Lung (tissue), 12 donors: Measurements from ENCODE around the gene CYTH3. TPM values are rescaled to one million over a fixed set of nuclear protein-coding genes. Genes with fewer than 3 reads are reported as not detected.

Experiments
- ATAC-seq: fragments of 200-7000 bp; cut with Tn5 transposase; one replicate; pipeline ENCODE4 v1.9.1; 2020; ENCODE audit warnings: moderate number of reproducible peaks; ENCODE audit not compliant: insufficient read depth, low FRiP score
- DNase-seq, 3 donors: peaks; one replicate each; pipeline ENCODE4 v3.0.0-alpha.2; 2013 to 2017
- H3K27ac ChIP-seq, 2 donors: one replicate each; pipeline ENCODE4 v1.5.1; 2013; ENCODE audit warnings: mild to moderate bottlenecking in 2 of 2, moderate library complexity in 2 of 2, control low read depth in 1 of 2, inconsistent platforms in 1 of 2, low read depth in 1 of 2, low read length in 1 of 2
- H3K27me3 ChIP-seq, 3 donors: one replicate each; pipeline ENCODE4 v1.5.1; 2013; ENCODE audit warnings: low read length in 2 of 3; ENCODE audit not compliant: control insufficient read depth in 3 of 3, insufficient read depth in 3 of 3
- H3K36me3 ChIP-seq, 4 donors: one replicate each; pipeline ENCODE4 v1.5.1; 2013; ENCODE audit warnings: low read length in 4 of 4, mild to moderate bottlenecking in 1 of 4, moderate library complexity in 1 of 4; ENCODE audit not compliant: control insufficient read depth in 4 of 4, insufficient read depth in 4 of 4
- H3K4me1 ChIP-seq, 5 donors: one replicate each; pipeline ENCODE4 v1.5.1; 2013; ENCODE audit warnings: low read length in 5 of 5, mild to moderate bottlenecking in 2 of 5, moderate library complexity in 1 of 5; ENCODE audit not compliant: control insufficient read depth in 5 of 5, insufficient read depth in 5 of 5
- H3K4me3 ChIP-seq: one replicate; pipeline ENCODE4 v1.5.1; 2013; ENCODE audit warnings: mild to moderate bottlenecking, control low read depth, moderate library complexity
- H3K9ac ChIP-seq, 2 donors: one replicate each; pipeline ENCODE4 v1.5.1; 2013; ENCODE audit warnings: low read length in 2 of 2, control low read depth in 1 of 2; ENCODE audit not compliant: insufficient read depth in 1 of 2
- H3K9me3 ChIP-seq, 4 donors: one replicate each; pipeline ENCODE4 v1.5.1; 2013; ENCODE audit warnings: low read length in 3 of 4, mild to moderate bottlenecking in 1 of 4, moderate library complexity in 1 of 4; ENCODE audit not compliant: control insufficient read depth in 4 of 4, insufficient read depth in 3 of 4
- CTCF ChIP-seq: IDR thresholded peaks from 2 replicates; pipeline ENCODE4 v1.5.1; 2012; ENCODE audit warnings: mild to moderate bottlenecking; ENCODE audit errors: control extremely low read depth, extremely low read depth
- WGBS, 2 donors: extraction: QIAGEN DNeasy Blood & Tissue Kit; methylation state at CpG; one replicate each; pipeline ENCODE4 v1.1.7; 2013; 5-methylcytosine and 5-hydroxymethylcytosine counted together
- polyA plus RNA-seq, 2 donors: library from polyadenylated mRNA; stranded (reverse); fragments of 200-250 nt; gene quantifications; one replicate each; pipeline ENCODE4 v1.2.1, GENCODE V29; 2013
- total RNA-seq, 2 donors: library from RNA; depleted of rRNA in 1 of 2; stranded (reverse); fragments of >200 nt in 1 of 2; gene quantifications; one replicate each; pipeline ENCODE4 v1.2.1, GENCODE V29; 2014 to 2021
- donor health status: control.
- donor health status: control.
- donor health status: Bipolar disorder and iron deficiency.
- donor health status: healthy.
- donor health status: DM: yes; HTN: yes; CAD: no.

The CYTH3 gene
- total and polyA plus RNA-seq, 4 donors: 8.2 to 28.7 (median 15.5) TPM

- no peak for TF ChIP-seq CTCF
- Histone ChIP-seq H3K36me3 (peaks cover 8 to 48% (median 18%) of the 10 kb centered on the region in 4 donors), H3K4me3 (no peak overlapping the region), H3K9ac (no peak overlapping the region), H3K27me3 (no peaks in the 10 kb centered on the region), H3K4me1 (peaks cover 0 to 14% (median 0%) of the 10 kb centered on the region in 5 donors), H3K9me3 (no peaks in the 10 kb centered on the region), H3K27ac (peak overlapping the region in 1 of 2 donors; percentile 51)
- WGBS, 2 donors: 84 to 90% methylated on average over 15 of the region's 15 CpGs
- DNase-seq: no peak
- ATAC-seq: no peak
These were observed 110.7 kb downstream of the CYTH3 start for GRCh38 chr7:6161463-6162330.

GRCh38 chr7:6160191-6160623 is 112.2 kb downstream of the CYTH3 start:
- peaks cover 0 to 14% (median 0%) of the 10 kb centered on the region in 5 donors for H3K4me1 ChIP-seq
- peak; percentile 82 to 84 (median 84) for DNase-seq
- peak; percentile 35 for TF ChIP-seq CTCF
- H3K9me3 ChIP-seq: no peaks in the 10 kb centered on the region
- peak; percentile 70 for ATAC-seq
- WGBS, 2 donors: 55 to 69% methylated on average over 15 of the region's 15 CpGs
- no peak overlapping the region for H3K9ac ChIP-seq
- H3K27me3 ChIP-seq: no peaks in the 10 kb centered on the region
- no peak overlapping the region for H3K4me3 ChIP-seq
- H3K36me3 ChIP-seq: peaks cover 13 to 51% (median 27%) of the 10 kb centered on the region in 4 donors
- no peak overlapping the region for H3K27ac ChIP-seq

GRCh38 chr7:6159524-6160031 is 112.8 kb downstream of the CYTH3 start:
- no peak overlapping the region for H3K4me3 ChIP-seq
- ATAC-seq (no peak), DNase-seq (peak in 1 of 3 donors; percentile 12)
- no peaks in the 10 kb centered on the region for H3K27me3 ChIP-seq
- peaks cover 0 to 14% (median 0%) of the 10 kb centered on the region in 5 donors for H3K4me1 ChIP-seq
- H3K36me3 ChIP-seq: peaks cover 17 to 50% (median 28%) of the 10 kb centered on the region in 4 donors
- no peak for TF ChIP-seq CTCF
- no peak overlapping the region for H3K9ac ChIP-seq
- peak overlapping the region; percentile 16 to 30 for H3K27ac ChIP-seq
- H3K9me3 ChIP-seq: no peaks in the 10 kb centered on the region
- 80 to 85% methylated on average over 24 of the region's 24 CpGs for WGBS, 2 donors
